GM12891 (cell line): ENCODE data around the gene MST1.

Source experiments
- PAX5 ChIP-seq: IDR thresholded peaks from 2 replicates; pipeline ENCODE4 v1.6.1; 2011; ENCODE audit warnings: low read length, moderate library complexity, mild to moderate bottlenecking; ENCODE audit not compliant: insufficient read depth, severe bottlenecking
- POLR2A ChIP-seq: IDR thresholded peaks from 2 replicates; pipeline ENCODE4 v1.6.1; 2011; ENCODE audit warnings: low read depth, low read length, control low read depth
- POLR2AphosphoS5 ChIP-seq: IDR thresholded peaks from 2 replicates; pipeline ENCODE4 v1.6.1; 2011; ENCODE audit warnings: low read depth, low read length, control low read depth

GRCh38 chr3:49670940-49671290 is 18.4 kb downstream of the MST1 start:
- TF ChIP-seq POLR2A: no peak
- TF ChIP-seq POLR2AphosphoS5: no peak
- TF ChIP-seq PAX5: no peak
